Neural cell (in vitro differentiated cells): ENCODE data around the gene NOTCH4. TPM values are rescaled to one million over a fixed set of nuclear protein-coding genes. Genes with fewer than 3 reads are reported as not detected.

Source experiments
- H2AFZ ChIP-seq: fragments of 200-600, 300-800 bp; sonication (generic), shearing (Covaris generic); 2 replicates; pipeline ENCODE4 v1.6.0; 2014; ENCODE audit warnings: low read depth, mild to moderate bottlenecking, antibody characterized with exemption, low read length, moderate library complexity
- H3F3A ChIP-seq: fragments of 200-600 bp; shearing (Covaris generic); 2 replicates; pipeline ENCODE4 v1.6.1; 2016; ENCODE audit warnings: mild to moderate bottlenecking, moderate library complexity, mixed read lengths, antibody characterized with exemption, low read length; ENCODE audit not compliant: insufficient read depth, poor library complexity, severe bottlenecking
- H3K27ac ChIP-seq: fragments of 200-600, 300-800 bp; sonication (generic), shearing (Covaris generic); 2 replicates; pipeline ENCODE4 v1.5.1; 2014; ENCODE audit warnings: mild to moderate bottlenecking, low read length, moderate library complexity
- H3K27me3 ChIP-seq: fragments of 300-800, 200-600 bp; sonication (generic), shearing (Covaris generic); 2 replicates; pipeline ENCODE4 v1.6.0; 2014; ENCODE audit warnings: mild to moderate bottlenecking, low read depth, low read length, moderate library complexity; ENCODE audit not compliant: insufficient read depth
- H3K36me3 ChIP-seq: fragments of 300-800, 200-600 bp; sonication (generic), shearing (Covaris generic); 2 replicates; pipeline ENCODE4 v1.5.1; 2014; ENCODE audit warnings: mild to moderate bottlenecking, antibody characterized with exemption, low read length, moderate library complexity; ENCODE audit not compliant: insufficient read depth
- H3K4me2 ChIP-seq: fragments of 300-800, 200-600 bp; sonication (generic), shearing (Covaris generic); 2 replicates; pipeline ENCODE4 v1.6.0; 2014; ENCODE audit warnings: mild to moderate bottlenecking, low read length
- H3K4me3 ChIP-seq: fragments of 300-800, 200-600 bp; sonication (generic), shearing (Covaris generic); 2 replicates; pipeline ENCODE4 v1.5.1; 2014; ENCODE audit warnings: mild to moderate bottlenecking, low read length, moderate library complexity
- H3K79me2 ChIP-seq: fragments of 200-600 bp; shearing (Covaris generic); replicated peaks from 2 replicates; pipeline ENCODE4 v1.6.0; 2014; ENCODE audit warnings: mild to moderate bottlenecking, low read length, moderate library complexity; ENCODE audit not compliant: insufficient read depth
- H3K9ac ChIP-seq: fragments of 300-800, 200-600 bp; sonication (generic), shearing (Covaris generic); 2 replicates; pipeline ENCODE4 v1.6.1; 2016; ENCODE audit warnings: mild to moderate bottlenecking, low read length, mixed read lengths
- H3K9me2 ChIP-seq: fragments of 200-600 bp; shearing (Covaris generic); 2 replicates; pipeline ENCODE4 v1.6.1; 2016; ENCODE audit warnings: mild to moderate bottlenecking, low read length, mixed read lengths; ENCODE audit not compliant: insufficient read depth
- H3K9me3 ChIP-seq: fragments of 200-600, 300-800 bp; sonication (generic), shearing (Covaris generic); 2 replicates; pipeline ENCODE4 v1.6.1; 2016; ENCODE audit warnings: mild to moderate bottlenecking, mixed run types, low read length, moderate library complexity, mixed read lengths
- H4K20me1 ChIP-seq: fragments of 200-600 bp; shearing (Covaris generic); 2 replicates; pipeline ENCODE4 v1.6.1; 2016; ENCODE audit warnings: mild to moderate bottlenecking, mixed run types; ENCODE audit not compliant: insufficient read depth
- EP300 ChIP-seq: fragments of 450-650 bp; conservative IDR thresholded peaks from 2 replicates; pipeline ENCODE4 v1.6.1; 2014; ENCODE audit warnings: antibody characterized with exemption, mild to moderate bottlenecking, moderate library complexity; ENCODE audit not compliant: poor library complexity, severe bottlenecking
- EZH2 ChIP-seq: fragments of 200-600, 300-800 bp; shearing (Covaris generic), sonication (generic); IDR thresholded peaks from 2 replicates; pipeline ENCODE4 v1.6.1; 2014; ENCODE audit warnings: antibody characterized with exemption, low read length, borderline replicate concordance, mild to moderate bottlenecking; ENCODE audit not compliant: insufficient read depth, poor library complexity, severe bottlenecking
- MXI1 ChIP-seq: fragments of 450-650 bp; conservative IDR thresholded peaks from 2 replicates; pipeline ENCODE4 v1.6.1; 2014; ENCODE audit warnings: antibody characterized with exemption, mild to moderate bottlenecking; ENCODE audit not compliant: poor library complexity, severe bottlenecking
- POLR2AphosphoS5 ChIP-seq: IDR thresholded peaks from 2 replicates; pipeline ENCODE4 v1.6.1; 2012
- RAD21 ChIP-seq: fragments of 450-650 bp; conservative IDR thresholded peaks from 2 replicates; pipeline ENCODE4 v1.6.1; 2014; ENCODE audit warnings: antibody characterized with exemption, mild to moderate bottlenecking, moderate library complexity
- SMC3 ChIP-seq: fragments of 450-650 bp; conservative IDR thresholded peaks from 2 replicates; pipeline ENCODE4 v1.6.1; 2014; ENCODE audit warnings: antibody characterized with exemption, mild to moderate bottlenecking, moderate library complexity; ENCODE audit not compliant: poor library complexity
- TAF1 ChIP-seq: IDR thresholded peaks from 2 replicates; pipeline ENCODE4 v1.6.1; 2012; ENCODE audit warnings: low read depth
- polyA plus RNA-seq: library from polyadenylated mRNA; depleted of rRNA; stranded (reverse); fragments of >200 nt; gene quantifications from 2 replicates; pipeline ENCODE4 v1.2.3, GENCODE V29; 2014
- TF ChIP-seq, protein P1 (sequence below): fragments of 450-650 bp; IDR thresholded peaks from 2 replicates; pipeline ENCODE4 v1.5.1; 2014; ENCODE audit warnings: antibody characterized with exemption, mild to moderate bottlenecking, moderate library complexity; ENCODE audit not compliant: poor library complexity, severe bottlenecking
- TF ChIP-seq, protein P2 (sequence below): IDR thresholded peaks from 2 replicates; pipeline ENCODE4 v1.6.1; 2012; ENCODE audit warnings: borderline replicate concordance

The NOTCH4 gene
- polyA plus RNA-seq, 1 donor from 2014 or later, result 5.5 TPM

DNA sequence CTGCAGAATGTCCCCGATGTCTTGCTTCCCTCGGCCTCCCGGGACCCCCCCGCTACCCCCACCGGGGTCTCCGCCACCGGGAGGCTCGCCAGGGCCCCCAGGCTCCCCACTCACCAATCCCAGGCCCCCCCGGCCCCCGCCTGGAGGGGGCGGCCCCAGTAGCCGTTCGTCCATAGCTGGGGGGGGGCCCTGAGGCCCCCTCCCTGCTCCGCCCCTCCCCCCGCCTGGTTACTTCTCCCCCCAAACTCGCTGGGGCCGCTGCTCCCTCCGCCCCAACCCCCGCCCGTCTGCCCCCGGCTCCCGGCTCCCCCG, 34.2 kb downstream of the NOTCH4 start:
- TF ChIP-seq POLR2AphosphoS5 (no peak), TAF1 (no peak), SMC3 (no peak), RAD21 (no peak), EP300 (no peak), EZH2 (no peak), MXI1 (no peak)
- TF ChIP-seq, protein P1, sequence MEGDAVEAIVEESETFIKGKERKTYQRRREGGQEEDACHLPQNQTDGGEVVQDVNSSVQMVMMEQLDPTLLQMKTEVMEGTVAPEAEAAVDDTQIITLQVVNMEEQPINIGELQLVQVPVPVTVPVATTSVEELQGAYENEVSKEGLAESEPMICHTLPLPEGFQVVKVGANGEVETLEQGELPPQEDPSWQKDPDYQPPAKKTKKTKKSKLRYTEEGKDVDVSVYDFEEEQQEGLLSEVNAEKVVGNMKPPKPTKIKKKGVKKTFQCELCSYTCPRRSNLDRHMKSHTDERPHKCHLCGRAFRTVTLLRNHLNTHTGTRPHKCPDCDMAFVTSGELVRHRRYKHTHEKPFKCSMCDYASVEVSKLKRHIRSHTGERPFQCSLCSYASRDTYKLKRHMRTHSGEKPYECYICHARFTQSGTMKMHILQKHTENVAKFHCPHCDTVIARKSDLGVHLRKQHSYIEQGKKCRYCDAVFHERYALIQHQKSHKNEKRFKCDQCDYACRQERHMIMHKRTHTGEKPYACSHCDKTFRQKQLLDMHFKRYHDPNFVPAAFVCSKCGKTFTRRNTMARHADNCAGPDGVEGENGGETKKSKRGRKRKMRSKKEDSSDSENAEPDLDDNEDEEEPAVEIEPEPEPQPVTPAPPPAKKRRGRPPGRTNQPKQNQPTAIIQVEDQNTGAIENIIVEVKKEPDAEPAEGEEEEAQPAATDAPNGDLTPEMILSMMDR, result no peak
- TF ChIP-seq, protein P2, sequence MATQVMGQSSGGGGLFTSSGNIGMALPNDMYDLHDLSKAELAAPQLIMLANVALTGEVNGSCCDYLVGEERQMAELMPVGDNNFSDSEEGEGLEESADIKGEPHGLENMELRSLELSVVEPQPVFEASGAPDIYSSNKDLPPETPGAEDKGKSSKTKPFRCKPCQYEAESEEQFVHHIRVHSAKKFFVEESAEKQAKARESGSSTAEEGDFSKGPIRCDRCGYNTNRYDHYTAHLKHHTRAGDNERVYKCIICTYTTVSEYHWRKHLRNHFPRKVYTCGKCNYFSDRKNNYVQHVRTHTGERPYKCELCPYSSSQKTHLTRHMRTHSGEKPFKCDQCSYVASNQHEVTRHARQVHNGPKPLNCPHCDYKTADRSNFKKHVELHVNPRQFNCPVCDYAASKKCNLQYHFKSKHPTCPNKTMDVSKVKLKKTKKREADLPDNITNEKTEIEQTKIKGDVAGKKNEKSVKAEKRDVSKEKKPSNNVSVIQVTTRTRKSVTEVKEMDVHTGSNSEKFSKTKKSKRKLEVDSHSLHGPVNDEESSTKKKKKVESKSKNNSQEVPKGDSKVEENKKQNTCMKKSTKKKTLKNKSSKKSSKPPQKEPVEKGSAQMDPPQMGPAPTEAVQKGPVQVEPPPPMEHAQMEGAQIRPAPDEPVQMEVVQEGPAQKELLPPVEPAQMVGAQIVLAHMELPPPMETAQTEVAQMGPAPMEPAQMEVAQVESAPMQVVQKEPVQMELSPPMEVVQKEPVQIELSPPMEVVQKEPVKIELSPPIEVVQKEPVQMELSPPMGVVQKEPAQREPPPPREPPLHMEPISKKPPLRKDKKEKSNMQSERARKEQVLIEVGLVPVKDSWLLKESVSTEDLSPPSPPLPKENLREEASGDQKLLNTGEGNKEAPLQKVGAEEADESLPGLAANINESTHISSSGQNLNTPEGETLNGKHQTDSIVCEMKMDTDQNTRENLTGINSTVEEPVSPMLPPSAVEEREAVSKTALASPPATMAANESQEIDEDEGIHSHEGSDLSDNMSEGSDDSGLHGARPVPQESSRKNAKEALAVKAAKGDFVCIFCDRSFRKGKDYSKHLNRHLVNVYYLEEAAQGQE, result no peak

DNA sequence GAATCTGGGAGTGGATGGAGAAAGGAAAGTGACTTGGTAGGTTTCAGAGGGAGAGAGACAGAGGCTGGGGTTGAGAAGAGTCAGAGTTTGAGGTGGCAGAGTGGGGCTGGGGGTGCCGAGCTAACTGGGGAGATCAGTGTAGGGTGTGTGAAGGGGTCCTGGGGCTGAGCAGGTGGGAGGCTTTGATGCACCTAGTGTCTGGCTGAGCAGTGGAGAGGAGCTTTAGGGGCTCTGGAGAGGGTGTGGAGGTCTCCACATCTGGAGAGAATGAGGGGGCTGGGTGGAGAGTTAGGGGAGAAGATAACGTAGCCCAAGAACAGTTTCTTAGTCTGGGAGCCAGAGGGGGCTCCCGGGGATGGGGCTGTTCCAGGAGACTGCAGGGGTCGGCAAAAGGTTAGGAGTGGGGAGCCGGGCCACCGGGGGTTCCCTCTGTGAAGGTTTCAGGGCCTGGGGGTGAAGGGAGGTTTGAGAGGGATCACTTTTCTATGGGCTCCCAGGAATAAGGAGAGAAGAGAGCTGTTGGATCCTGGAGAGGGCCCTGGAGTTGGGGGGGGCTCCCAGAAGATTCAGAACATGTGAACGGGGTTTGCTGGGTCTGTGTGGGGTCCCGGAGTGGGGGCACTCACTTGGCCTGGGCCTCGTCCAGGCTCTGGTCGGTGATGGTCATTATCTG, 34.7 kb downstream of the NOTCH4 start:
- H3K4me2 ChIP-seq, result peak overlapping the region; percentile 89
- H3K9ac ChIP-seq, result peak overlapping the region; percentile 94
- H3K9me3 ChIP-seq, result no peaks in the 10 kb centered on the region
- H3K79me2 ChIP-seq, result peaks cover 17% of the 10 kb centered on the region
- H3F3A ChIP-seq, result no peaks in the 10 kb centered on the region
- H3K9me2 ChIP-seq, result no peaks in the 10 kb centered on the region
- TF ChIP-seq EP300 (no peak), TAF1 (no peak), EZH2 (no peak), MXI1 (no peak), SMC3 (no peak), POLR2AphosphoS5 (no peak), RAD21 (no peak)
- TF ChIP-seq, protein P1, result no peak
- TF ChIP-seq, protein P2, result no peak
- H3K27ac ChIP-seq, result peak overlapping the region; percentile 91
- no peaks in the 10 kb centered on the region for H3K27me3 ChIP-seq
- no peaks in the 10 kb centered on the region for H4K20me1 ChIP-seq
- H2AFZ ChIP-seq, result peak overlapping the region; percentile 12
- H3K4me3 ChIP-seq, result peak overlapping the region; percentile 75
- no peaks in the 10 kb centered on the region for H3K36me3 ChIP-seq

More for the DNA sequence above, 34.2 kb downstream of the NOTCH4 start:
- H3K27me3 ChIP-seq, result no peaks in the 10 kb centered on the region
- H4K20me1 ChIP-seq, result no peaks in the 10 kb centered on the region
- H3K79me2 ChIP-seq, result peaks cover 17% of the 10 kb centered on the region
- peak overlapping the region; percentile 94 for H3K9ac ChIP-seq
- no peaks in the 10 kb centered on the region for H3K36me3 ChIP-seq
- peaks cover 3% of the 10 kb centered on the region for H3F3A ChIP-seq
- peak overlapping the region; percentile 12 for H2AFZ ChIP-seq
- no peaks in the 10 kb centered on the region for H3K9me2 ChIP-seq
- H3K4me2 ChIP-seq, result peak overlapping the region; percentile 89
- peak overlapping the region; percentile 75 for H3K4me3 ChIP-seq
- peak overlapping the region; percentile 91 for H3K27ac ChIP-seq
- H3K9me3 ChIP-seq, result no peaks in the 10 kb centered on the region
